Astrocyte (in vitro differentiated cells and primary cell): ENCODE data around the gene FAM180A. TPM values are rescaled to one million over a fixed set of nuclear protein-coding genes. Genes with fewer than 3 reads are reported as not detected.

Experiments
- DNase-seq: peaks from one replicate; pipeline ENCODE4 v3.0.0-alpha.2; 2010; ENCODE audit warnings: low read depth
- FAIRE-seq: peaks from 2 replicates; lab custom pipeline; 2011; peaks lifted over from hg19 to GRCh38; lab: Jason Lieb, UNC
- H2AFZ ChIP-seq: 2 replicates; pipeline ENCODE4 v1.6.0; 2012; ENCODE audit warnings: low read depth, low read length, inconsistent platforms
- H3K27ac ChIP-seq: 2 replicates; pipeline ENCODE4 v1.5.1; 2011; ENCODE audit warnings: low read depth, low read length, inconsistent platforms
- H3K27me3 ChIP-seq: 2 replicates; pipeline ENCODE4 v1.6.0; 2011; ENCODE audit warnings: low read length, inconsistent platforms; ENCODE audit not compliant: insufficient read depth
- H3K36me3 ChIP-seq: 2 replicates; pipeline ENCODE4 v1.5.1; 2011; ENCODE audit warnings: low read length, inconsistent platforms; ENCODE audit not compliant: insufficient read depth
- H3K4me1 ChIP-seq: 2 replicates; pipeline ENCODE4 v1.5.1; 2011; ENCODE audit warnings: low read length, inconsistent platforms; ENCODE audit not compliant: insufficient read depth
- H3K4me2 ChIP-seq: 2 replicates; pipeline ENCODE4 v1.6.0; 2012; ENCODE audit warnings: low read length, inconsistent platforms
- H3K4me3 ChIP-seq: 2 replicates; pipeline ENCODE4 v1.5.1; 2011; ENCODE audit warnings: low read depth, mild to moderate bottlenecking, low read length, inconsistent platforms; ENCODE audit not compliant: insufficient read depth
- H3K79me2 ChIP-seq: 2 replicates; pipeline ENCODE4 v1.6.0; 2012; ENCODE audit warnings: mild to moderate bottlenecking, low read length, inconsistent platforms; ENCODE audit not compliant: insufficient read depth
- H3K9ac ChIP-seq: 2 replicates; pipeline ENCODE4 v1.6.0; 2012; ENCODE audit warnings: mild to moderate bottlenecking, low read length, inconsistent platforms
- H3K9me3 ChIP-seq: 2 replicates; pipeline ENCODE4 v1.5.1; 2012; ENCODE audit warnings: low read depth, mild to moderate bottlenecking, low read length, inconsistent platforms; ENCODE audit not compliant: insufficient read depth
- H4K20me1 ChIP-seq: 2 replicates; pipeline ENCODE4 v1.6.0; 2012; ENCODE audit warnings: low read length, inconsistent platforms; ENCODE audit not compliant: insufficient read depth
- H3K27ac Mint-ChIP-seq: one replicate; pipeline ENCODE4 v1.8.0; 2021; ENCODE audit warnings: mild to moderate bottlenecking, mixed read lengths; ENCODE audit not compliant: unreplicated experiment
- H3K27me3 Mint-ChIP-seq: one replicate; pipeline ENCODE4 v1.8.0; 2021; ENCODE audit warnings: low read depth, mixed read lengths; ENCODE audit not compliant: unreplicated experiment
- H3K36me3 Mint-ChIP-seq: one replicate; pipeline ENCODE4 v1.8.0; 2021; ENCODE audit warnings: low read depth, mixed read lengths; ENCODE audit not compliant: unreplicated experiment
- H3K4me1 Mint-ChIP-seq: one replicate; pipeline ENCODE4 v1.8.0; 2021; ENCODE audit warnings: low read depth, mixed read lengths; ENCODE audit not compliant: unreplicated experiment
- H3K4me3 Mint-ChIP-seq: one replicate; pipeline ENCODE4 v1.8.0; 2021; ENCODE audit warnings: mild to moderate bottlenecking, moderate library complexity, mixed read lengths; ENCODE audit not compliant: unreplicated experiment
- H3K9me3 Mint-ChIP-seq: one replicate; pipeline ENCODE4 v1.8.0; 2021; ENCODE audit warnings: mild to moderate bottlenecking, mixed read lengths; ENCODE audit not compliant: unreplicated experiment
- EZH2 ChIP-seq: IDR thresholded peaks from 2 replicates; pipeline ENCODE4 v1.6.1; 2012; ENCODE audit warnings: mild to moderate bottlenecking, low read length, inconsistent platforms; ENCODE audit not compliant: insufficient read depth
- total RNA-seq: library from RNA; stranded (reverse); gene quantifications from 2 replicates; pipeline ENCODE4 v1.2.1, GENCODE V29; 2021
- TF ChIP-seq, protein P1 (sequence below): IDR thresholded peaks from 2 replicates; pipeline ENCODE4 v1.5.1; 2011; ENCODE audit warnings: low read depth, mild to moderate bottlenecking, inconsistent platforms, low read length, moderate library complexity; ENCODE audit not compliant: insufficient read depth

FAM180A gene
- total RNA-seq, 1 donor from 2014 or later: not detected

- Mint-ChIP-seq H3K27ac (no peak overlapping the region), H3K9me3 (peaks cover 2% of the 10 kb centered on the region), H3K4me1 (peaks cover 11% of the 10 kb centered on the region), H3K4me3 (no peak overlapping the region), H3K27me3 (peaks cover 14% of the 10 kb centered on the region), H3K36me3 (no peaks in the 10 kb centered on the region)
- Histone ChIP-seq H3K4me3 (no peak overlapping the region), H3K27me3 (no peaks in the 10 kb centered on the region), H3K36me3 (no peaks in the 10 kb centered on the region), H3K27ac (no peak overlapping the region), H3K9me3 (no peaks in the 10 kb centered on the region), H3K4me2 (no peak overlapping the region), H3K9ac (no peak overlapping the region), H2AFZ (no peak overlapping the region), H3K4me1 (no peaks in the 10 kb centered on the region), H3K79me2 (no peaks in the 10 kb centered on the region), H4K20me1 (no peaks in the 10 kb centered on the region)
- DNase-seq (no peak), FAIRE-seq (no peak)
- TF ChIP-seq EZH2: no peak
- TF ChIP-seq, protein P1, sequence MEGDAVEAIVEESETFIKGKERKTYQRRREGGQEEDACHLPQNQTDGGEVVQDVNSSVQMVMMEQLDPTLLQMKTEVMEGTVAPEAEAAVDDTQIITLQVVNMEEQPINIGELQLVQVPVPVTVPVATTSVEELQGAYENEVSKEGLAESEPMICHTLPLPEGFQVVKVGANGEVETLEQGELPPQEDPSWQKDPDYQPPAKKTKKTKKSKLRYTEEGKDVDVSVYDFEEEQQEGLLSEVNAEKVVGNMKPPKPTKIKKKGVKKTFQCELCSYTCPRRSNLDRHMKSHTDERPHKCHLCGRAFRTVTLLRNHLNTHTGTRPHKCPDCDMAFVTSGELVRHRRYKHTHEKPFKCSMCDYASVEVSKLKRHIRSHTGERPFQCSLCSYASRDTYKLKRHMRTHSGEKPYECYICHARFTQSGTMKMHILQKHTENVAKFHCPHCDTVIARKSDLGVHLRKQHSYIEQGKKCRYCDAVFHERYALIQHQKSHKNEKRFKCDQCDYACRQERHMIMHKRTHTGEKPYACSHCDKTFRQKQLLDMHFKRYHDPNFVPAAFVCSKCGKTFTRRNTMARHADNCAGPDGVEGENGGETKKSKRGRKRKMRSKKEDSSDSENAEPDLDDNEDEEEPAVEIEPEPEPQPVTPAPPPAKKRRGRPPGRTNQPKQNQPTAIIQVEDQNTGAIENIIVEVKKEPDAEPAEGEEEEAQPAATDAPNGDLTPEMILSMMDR: no peak
These were observed 45.2 kb upstream of the FAM180A start for GRCh38 chr7:135793841-135794240.

- no peaks in the 10 kb centered on the region for H4K20me1 ChIP-seq
- no peaks in the 10 kb centered on the region for H3K79me2 ChIP-seq
- H3K9me3 ChIP-seq: no peaks in the 10 kb centered on the region
- no peak overlapping the region for H3K4me2 ChIP-seq
- DNase-seq: no peak
- H3K36me3 Mint-ChIP-seq: no peaks in the 10 kb centered on the region
- TF ChIP-seq, protein P1: no peak
- TF ChIP-seq EZH2: no peak
- no peak overlapping the region for H3K4me3 Mint-ChIP-seq
- no peaks in the 10 kb centered on the region for H3K27me3 ChIP-seq
- H3K27ac ChIP-seq: no peak overlapping the region
- H3K4me3 ChIP-seq: no peak overlapping the region
- no peak overlapping the region for H3K27ac Mint-ChIP-seq
- H2AFZ ChIP-seq: no peak overlapping the region
- H3K4me1 ChIP-seq: no peaks in the 10 kb centered on the region
- H3K36me3 ChIP-seq: no peaks in the 10 kb centered on the region
- peaks cover 11% of the 10 kb centered on the region for H3K4me1 Mint-ChIP-seq
- peaks cover 2% of the 10 kb centered on the region for H3K9me3 Mint-ChIP-seq
- H3K27me3 Mint-ChIP-seq: peaks cover 13% of the 10 kb centered on the region
- FAIRE-seq: no peak
- H3K9ac ChIP-seq: no peak overlapping the region
These were observed 44.3 kb upstream of the FAM180A start for GRCh38 chr7:135792866-135793265.

GRCh38 chr7:135792363-135792668 lies 43.7 kb upstream of the FAM180A start:
- no peak overlapping the region for H3K27ac Mint-ChIP-seq
- H4K20me1 ChIP-seq: no peaks in the 10 kb centered on the region
- peaks cover 13% of the 10 kb centered on the region for H3K27me3 Mint-ChIP-seq
- H3K9me3 ChIP-seq: no peaks in the 10 kb centered on the region
- H3K4me1 Mint-ChIP-seq: peaks cover 11% of the 10 kb centered on the region
- no peaks in the 10 kb centered on the region for H3K36me3 Mint-ChIP-seq
- H3K27ac ChIP-seq: no peak overlapping the region
- no peaks in the 10 kb centered on the region for H3K36me3 ChIP-seq
- no peaks in the 10 kb centered on the region for H3K27me3 ChIP-seq
- peaks cover 2% of the 10 kb centered on the region for H3K9me3 Mint-ChIP-seq
- no peak overlapping the region for H3K4me3 ChIP-seq
- no peak overlapping the region for H3K4me2 ChIP-seq
- no peaks in the 10 kb centered on the region for H3K79me2 ChIP-seq
- no peaks in the 10 kb centered on the region for H3K4me1 ChIP-seq
- no peak for TF ChIP-seq EZH2
- TF ChIP-seq, protein P1: no peak
- FAIRE-seq (no peak), DNase-seq (no peak)
- no peak overlapping the region for H3K4me3 Mint-ChIP-seq
- H3K9ac ChIP-seq: no peak overlapping the region
- H2AFZ ChIP-seq: no peak overlapping the region
